ENCODE data around the gene PNMA3.

DNA sequence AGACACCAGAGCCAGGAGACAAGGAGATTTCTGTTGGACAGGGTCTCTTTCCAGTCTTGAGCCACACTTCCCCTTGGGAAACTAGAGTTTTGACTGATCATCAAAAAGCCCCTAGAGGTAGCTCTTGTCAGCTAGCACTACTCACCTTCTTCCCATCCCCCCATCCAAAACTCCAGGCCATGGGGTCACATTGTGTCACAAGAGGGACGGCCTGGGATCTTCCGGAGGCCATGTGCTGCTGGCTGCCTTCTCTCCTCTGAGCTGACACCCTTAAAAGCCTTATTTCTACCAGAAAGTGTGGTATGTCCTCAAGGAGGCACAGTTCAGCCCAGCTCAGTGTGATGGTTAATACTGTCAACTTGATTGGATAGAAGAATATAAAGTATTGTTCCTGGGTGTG is 7.8 kb downstream of the PNMA3 start:
- TF ChIP-seq, protein P1, sequence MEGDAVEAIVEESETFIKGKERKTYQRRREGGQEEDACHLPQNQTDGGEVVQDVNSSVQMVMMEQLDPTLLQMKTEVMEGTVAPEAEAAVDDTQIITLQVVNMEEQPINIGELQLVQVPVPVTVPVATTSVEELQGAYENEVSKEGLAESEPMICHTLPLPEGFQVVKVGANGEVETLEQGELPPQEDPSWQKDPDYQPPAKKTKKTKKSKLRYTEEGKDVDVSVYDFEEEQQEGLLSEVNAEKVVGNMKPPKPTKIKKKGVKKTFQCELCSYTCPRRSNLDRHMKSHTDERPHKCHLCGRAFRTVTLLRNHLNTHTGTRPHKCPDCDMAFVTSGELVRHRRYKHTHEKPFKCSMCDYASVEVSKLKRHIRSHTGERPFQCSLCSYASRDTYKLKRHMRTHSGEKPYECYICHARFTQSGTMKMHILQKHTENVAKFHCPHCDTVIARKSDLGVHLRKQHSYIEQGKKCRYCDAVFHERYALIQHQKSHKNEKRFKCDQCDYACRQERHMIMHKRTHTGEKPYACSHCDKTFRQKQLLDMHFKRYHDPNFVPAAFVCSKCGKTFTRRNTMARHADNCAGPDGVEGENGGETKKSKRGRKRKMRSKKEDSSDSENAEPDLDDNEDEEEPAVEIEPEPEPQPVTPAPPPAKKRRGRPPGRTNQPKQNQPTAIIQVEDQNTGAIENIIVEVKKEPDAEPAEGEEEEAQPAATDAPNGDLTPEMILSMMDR (conservative IDR thresholded peaks at IDR 0.05; ENCODE audit: low read depth, low read length): no peak
- TF ChIP-seq RAD21 (IDR thresholded peaks at IDR 0.05; ENCODE audit: low read length): no peak
